Superior temporal gyrus (tissue), 1 donor: ENCODE data around the gene TKFC.

Source experiments
- DNase-seq: peaks from one replicate; pipeline ENCODE4 v3.0.0-alpha.2; 2016; ENCODE audit errors: extremely low spot score

The TKFC gene

GRCh38 chr11:61332797-61333549 is at the start of gene TKFC, which contains the start of gene DDB1:
Gene TKFC (plus strand): TSS chr11:61333228. CDS start chr11:61334729, 1,501 bp downstream.
Gene DDB1 (minus strand): TSS chr11:61333105. CDS start chr11:61332968, 137 bp downstream.
- DNase-seq: peak; percentile 91

GRCh38 chr11:61283613-61284012 is 49.4 kb upstream of the TKFC start:
- DNase-seq: no peak

- DNase-seq: no peak
Measured at GRCh38 chr11:61287338-61287977, 45.6 kb upstream of the TKFC start.

GRCh38 chr11:61290905-61291690 is 41.9 kb upstream of the TKFC start:
- no peak for DNase-seq

- no peak for DNase-seq
Measured at GRCh38 chr11:61292356-61292755, 40.7 kb upstream of the TKFC start.

- no peak for DNase-seq
Measured at GRCh38 chr11:61293867-61294716, 38.9 kb upstream of the TKFC start.

GRCh38 chr11:61294717-61295595 is 38.1 kb upstream of the TKFC start, which contains the start of gene VWCE:
Gene VWCE (minus strand): TSS chr11:61295316. CDS start chr11:61295037, 279 bp downstream.
- peak; percentile 41 for DNase-seq

- DNase-seq: no peak
Measured at GRCh38 chr11:61295596-61295926, 37.5 kb upstream of the TKFC start.

GRCh38 chr11:61297341-61297740 is 35.7 kb upstream of the TKFC start:
- no peak for DNase-seq

- DNase-seq: peak; percentile 59
Measured at GRCh38 chr11:61297746-61298145, 35.3 kb upstream of the TKFC start.

- DNase-seq: no peak
Measured at GRCh38 chr11:61298663-61299244, 34.3 kb upstream of the TKFC start.

- no peak for DNase-seq
Measured at GRCh38 chr11:61302550-61302949, 30.5 kb upstream of the TKFC start.

GRCh38 chr11:61303725-61304124 is 29.3 kb upstream of the TKFC start:
- no peak for DNase-seq

- DNase-seq: no peak
Measured at GRCh38 chr11:61305417-61305816, 27.6 kb upstream of the TKFC start.

GRCh38 chr11:61306221-61306620 is 26.8 kb upstream of the TKFC start:
- DNase-seq: no peak

GRCh38 chr11:61307354-61307753 is 25.7 kb upstream of the TKFC start:
- DNase-seq: no peak

- DNase-seq: no peak
Measured at GRCh38 chr11:61309141-61309540, 23.9 kb upstream of the TKFC start.

- no peak for DNase-seq
Measured at GRCh38 chr11:61309739-61310138, 23.3 kb upstream of the TKFC start.

- no peak for DNase-seq
Measured at GRCh38 chr11:61310749-61311148, 22.3 kb upstream of the TKFC start.

- no peak for DNase-seq
Measured at GRCh38 chr11:61315260-61315659, 17.8 kb upstream of the TKFC start.
